GM23338 (cell line): ENCODE results near the gene CTNNA1.

Experiments
- CREB1 ChIP-seq: fragments of 250-450 bp; sonication (Bioruptor Pico); IDR thresholded peaks from 2 replicates; pipeline ENCODE4 v1.5.0; 2020; ENCODE audit warnings: low read depth, mild to moderate bottlenecking, moderate library complexity
- CTCF ChIP-seq, 2 experiments: fragments of 200-600 bp in 1 of 2; sonication (generic) in 1 of 2; conservative IDR thresholded peaks; 2 replicates each; pipeline versions ENCODE4 v1.5.1 to v1.6.1; 2016 to 2017; ENCODE audit warnings: antibody characterized with exemption in 2 of 2, low read depth in 2 of 2, mild to moderate bottlenecking in 2 of 2, moderate library complexity in 1 of 2
- ETS1 ChIP-seq: IDR thresholded peaks from 2 replicates; pipeline ENCODE4 v1.6.1; 2016; ENCODE audit warnings: antibody characterized with exemption
- EZH2 ChIP-seq: fragments of 200-600 bp; sonication (generic); IDR thresholded peaks from one replicate; pipeline ENCODE4 v1.8.0; 2017; ENCODE audit warnings: antibody characterized with exemption, mild to moderate bottlenecking, low read depth; ENCODE audit not compliant: unreplicated experiment
- EZH2phosphoT487 ChIP-seq: fragments of 200-600 bp; sonication (generic); IDR thresholded peaks from one replicate; pipeline ENCODE4 v1.8.1; 2018; ENCODE audit warnings: antibody characterized with exemption; ENCODE audit not compliant: unreplicated experiment
- JUNB ChIP-seq: IDR thresholded peaks from one replicate; pipeline ENCODE4 v1.6.1; 2016; ENCODE audit warnings: antibody characterized with exemption; ENCODE audit not compliant: unreplicated experiment
- NANOG ChIP-seq: IDR thresholded peaks from 2 replicates; pipeline ENCODE4 v1.6.1; 2016; ENCODE audit warnings: antibody characterized with exemption, borderline replicate concordance
- POLR2AphosphoS5 ChIP-seq: IDR thresholded peaks from 2 replicates; pipeline ENCODE4 v1.6.1; 2016; ENCODE audit warnings: antibody characterized with exemption, low read depth
- REST ChIP-seq: IDR thresholded peaks from one replicate; pipeline ENCODE4 v1.6.1; 2018; ENCODE audit warnings: antibody characterized with exemption; ENCODE audit not compliant: unreplicated experiment
- STAT1 ChIP-seq: IDR thresholded peaks from one replicate; pipeline ENCODE4 v1.6.1; 2016; ENCODE audit warnings: antibody characterized with exemption; ENCODE audit not compliant: unreplicated experiment
- ZNF114 ChIP-seq: fragments of 250-450 bp; sonication (Bioruptor Pico); IDR thresholded peaks from 2 replicates; pipeline ENCODE4 v1.5.0; 2020; ENCODE audit warnings: mild to moderate bottlenecking, moderate library complexity
- ZNF331 ChIP-seq: fragments of 250-450 bp; sonication (Bioruptor Pico); IDR thresholded peaks from 2 replicates; pipeline ENCODE4 v1.5.0; 2020; ENCODE audit warnings: low read depth, mild to moderate bottlenecking, moderate library complexity

- TF ChIP-seq CTCF (conservative IDR thresholded peaks at IDR 0.05; ENCODE audit: low read depth in 2 of 2) (no peak), EZH2 (no peak), POLR2AphosphoS5 (no peak), CREB1 (CRISPR knock-in tag) (no peak), EZH2phosphoT487 (no peak), REST (no peak), JUNB (no peak), STAT1 (no peak), NANOG (no peak), ETS1 (no peak), ZNF331 (CRISPR knock-in tag) (no peak), ZNF114 (CRISPR knock-in tag) (no peak)
These were observed 142.7 kb downstream of the CTNNA1 start for GRCh38 chr5:138895918-138896317.
